Measurements from ENCODE around the gene LYPD3. TPM values are rescaled to one million over a fixed set of nuclear protein-coding genes. Genes with fewer than 3 reads are reported as not detected.

The LYPD3 gene
- total RNA-seq, 1 experiment from 2014 or later = 0.46 TPM

- no TSS peak for BruUV-seq (replicated peaks)
- POLR2A ChIA-PET = no interaction called here
- Histone ChIP-seq H3K27me3 (ENCODE audit: control insufficient read depth, insufficient read depth, low read length) (no peaks in the 10 kb centered on the region), H3K9me3 (ENCODE audit: control insufficient read depth, insufficient read depth, low read depth, low read length) (no peaks in the 10 kb centered on the region), H3K4me3 (ENCODE audit: low read depth in 2 of 2, low read length in 2 of 2) (no peak overlapping the region), H3K27ac (ENCODE audit: low read length) (no peak overlapping the region), H3K4me1 (ENCODE audit: control insufficient read depth, insufficient read depth, low read length) (no peaks in the 10 kb centered on the region), H3K36me3 (ENCODE audit: control insufficient read depth, insufficient read depth, low read length) (no peaks in the 10 kb centered on the region)
- in situ Hi-C loops (cut with HindIII; ENCODE audit: low pct_unique_long_range_greater_than_20kb, low sequenced_read_pairs) (no loop called here), intact Hi-C loops (cut with micrococcal nuclease; ENCODE audit: unreplicated experiment) (no loop called here)
- TF ChIP-seq, protein P1, sequence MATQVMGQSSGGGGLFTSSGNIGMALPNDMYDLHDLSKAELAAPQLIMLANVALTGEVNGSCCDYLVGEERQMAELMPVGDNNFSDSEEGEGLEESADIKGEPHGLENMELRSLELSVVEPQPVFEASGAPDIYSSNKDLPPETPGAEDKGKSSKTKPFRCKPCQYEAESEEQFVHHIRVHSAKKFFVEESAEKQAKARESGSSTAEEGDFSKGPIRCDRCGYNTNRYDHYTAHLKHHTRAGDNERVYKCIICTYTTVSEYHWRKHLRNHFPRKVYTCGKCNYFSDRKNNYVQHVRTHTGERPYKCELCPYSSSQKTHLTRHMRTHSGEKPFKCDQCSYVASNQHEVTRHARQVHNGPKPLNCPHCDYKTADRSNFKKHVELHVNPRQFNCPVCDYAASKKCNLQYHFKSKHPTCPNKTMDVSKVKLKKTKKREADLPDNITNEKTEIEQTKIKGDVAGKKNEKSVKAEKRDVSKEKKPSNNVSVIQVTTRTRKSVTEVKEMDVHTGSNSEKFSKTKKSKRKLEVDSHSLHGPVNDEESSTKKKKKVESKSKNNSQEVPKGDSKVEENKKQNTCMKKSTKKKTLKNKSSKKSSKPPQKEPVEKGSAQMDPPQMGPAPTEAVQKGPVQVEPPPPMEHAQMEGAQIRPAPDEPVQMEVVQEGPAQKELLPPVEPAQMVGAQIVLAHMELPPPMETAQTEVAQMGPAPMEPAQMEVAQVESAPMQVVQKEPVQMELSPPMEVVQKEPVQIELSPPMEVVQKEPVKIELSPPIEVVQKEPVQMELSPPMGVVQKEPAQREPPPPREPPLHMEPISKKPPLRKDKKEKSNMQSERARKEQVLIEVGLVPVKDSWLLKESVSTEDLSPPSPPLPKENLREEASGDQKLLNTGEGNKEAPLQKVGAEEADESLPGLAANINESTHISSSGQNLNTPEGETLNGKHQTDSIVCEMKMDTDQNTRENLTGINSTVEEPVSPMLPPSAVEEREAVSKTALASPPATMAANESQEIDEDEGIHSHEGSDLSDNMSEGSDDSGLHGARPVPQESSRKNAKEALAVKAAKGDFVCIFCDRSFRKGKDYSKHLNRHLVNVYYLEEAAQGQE (IDR thresholded peaks at IDR 0.05; ENCODE audit: insufficient read depth in 1 of 2, low read depth in 2 of 2, low read length in 1 of 2) = no peak
- TF ChIP-seq POLR2AphosphoS5 (IDR thresholded peaks at IDR 0.05; ENCODE audit: low read depth, low read length) (no peak), CTCF (IDR thresholded peaks at IDR 0.05) (no peak), TCF7L2 (IDR thresholded peaks at IDR 0.05; ENCODE audit: low read depth, low read length) (no peak)
- CTCF ChIA-PET = interaction anchor here (0.6 kb wide), 1 partner anchor 9 kb away, joined by 8 read pairs; no protein-coding TSS in a partner anchor
- no peak for DNase-seq (ENCODE audit: low read depth, low spot score)
- ATAC-seq = no peak
Measured at GRCh38 chr19:43510713-43511112, 45.3 kb upstream of the LYPD3 start.

- Histone ChIP-seq H3K9me3 (ENCODE audit: control insufficient read depth, insufficient read depth, low read depth, low read length) (no peaks in the 10 kb centered on the region), H3K27ac (ENCODE audit: low read length) (no peak overlapping the region), H3K4me3 (ENCODE audit: low read depth in 2 of 2, low read length in 2 of 2) (no peak overlapping the region), H3K27me3 (ENCODE audit: control insufficient read depth, insufficient read depth, low read length) (no peaks in the 10 kb centered on the region), H3K4me1 (ENCODE audit: control insufficient read depth, insufficient read depth, low read length) (no peaks in the 10 kb centered on the region), H3K36me3 (ENCODE audit: control insufficient read depth, insufficient read depth, low read length) (no peaks in the 10 kb centered on the region)
- no TSS peak for BruUV-seq (replicated peaks)
- ChIA-PET CTCF (no interaction called here), POLR2A (no interaction called here)
- DNase-seq (ENCODE audit: low read depth, low spot score) = no peak
- ATAC-seq = no peak
- TF ChIP-seq, protein P1 (IDR thresholded peaks at IDR 0.05; ENCODE audit: insufficient read depth in 1 of 2, low read depth in 2 of 2, low read length in 1 of 2) = no peak
- TF ChIP-seq SIN3A (IDR thresholded peaks at IDR 0.05; ENCODE audit: borderline replicate concordance, insufficient read depth, low read depth, low read length) = no peak
- TF ChIP-seq POLR2AphosphoS5 (IDR thresholded peaks at IDR 0.05; ENCODE audit: low read depth, low read length) = no peak
- TF ChIP-seq TCF7L2 (IDR thresholded peaks at IDR 0.05; ENCODE audit: low read depth, low read length) = no peak
- TF ChIP-seq CTCF (IDR thresholded peaks at IDR 0.05) = no peak
- in situ Hi-C loops (cut with HindIII; ENCODE audit: low pct_unique_long_range_greater_than_20kb, low sequenced_read_pairs) = no loop called here
- intact Hi-C loops (cut with micrococcal nuclease; ENCODE audit: unreplicated experiment) = no loop called here
Measured at GRCh38 chr19:43507880-43508279, 42.5 kb upstream of the LYPD3 start.

All from Panc1 (cell line).